RKO (cell line): ENCODE measurements around the gene UBR7.
A peak's percentile ranks its signal among the peaks of the same experiment; 100 is the strongest.

ENCODE experiments used
- DNase-seq: peaks from one replicate; pipeline ENCODE4 v3.0.0-alpha.2; 2016; ENCODE audit warnings: low spot score

The UBR7 gene

DNA sequence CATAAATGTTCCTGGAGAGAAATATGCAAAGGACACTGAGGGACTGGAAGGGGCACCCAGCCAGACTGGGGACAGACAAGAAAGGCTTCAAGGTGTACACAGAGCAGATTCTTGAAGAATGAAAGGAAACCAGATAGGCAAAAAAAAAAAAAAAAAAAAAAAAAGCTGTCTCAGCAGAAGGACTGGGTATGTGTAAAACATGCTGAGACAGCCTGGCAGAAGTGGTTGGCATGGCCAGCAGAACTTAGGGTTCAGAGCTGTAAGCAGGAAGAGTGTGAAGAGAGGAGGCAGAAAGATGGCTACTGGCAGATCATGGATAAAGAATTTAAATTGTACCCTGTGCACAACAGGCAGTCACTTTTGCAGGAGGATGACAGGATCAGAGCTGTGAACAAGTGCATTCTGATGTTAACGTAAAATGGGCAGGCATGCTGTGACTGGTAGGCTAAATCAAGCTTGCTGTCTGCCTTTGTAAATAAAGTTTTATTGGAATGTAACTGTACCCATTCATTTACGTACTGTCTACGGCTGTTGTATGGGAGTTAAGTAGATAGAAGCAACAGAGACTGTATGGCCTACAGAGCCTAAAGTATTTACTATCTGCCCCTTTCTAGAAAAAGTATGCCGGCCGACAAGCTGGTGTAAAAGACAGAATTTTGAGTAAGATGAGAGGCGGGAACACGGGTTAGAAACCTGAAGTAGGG lies 42.2 kb downstream of the UBR7 start:
- DNase-seq = no peak

GRCh38 chr14:93262446-93262845 lies 55.4 kb downstream of the UBR7 start:
- DNase-seq = no peak

GRCh38 chr14:93263416-93263815 lies 56.4 kb downstream of the UBR7 start:
- no peak for DNase-seq

DNA sequence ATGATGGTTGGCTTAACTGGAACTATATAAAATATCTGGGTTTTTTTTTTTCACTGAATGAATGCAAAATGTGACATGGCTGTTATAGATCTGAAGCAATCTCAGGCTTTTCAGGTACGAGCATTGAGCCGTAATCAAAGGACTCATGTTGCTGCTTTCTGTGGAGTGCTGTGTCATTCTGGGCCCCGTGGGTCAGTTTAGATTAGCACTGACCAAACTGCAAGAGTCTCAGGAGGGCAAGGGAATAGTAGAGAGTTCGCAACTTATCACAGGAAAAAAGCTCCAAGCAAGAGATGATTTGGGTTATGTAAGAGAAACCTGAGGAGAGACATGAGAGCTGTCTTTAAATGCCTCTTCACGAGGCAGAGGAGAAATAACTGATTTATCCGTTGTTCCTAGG lies 59.1 kb downstream of the UBR7 start:
- no peak for DNase-seq

- no peak for DNase-seq
Measured at GRCh38 chr14:93267149-93267711, 60.2 kb downstream of the UBR7 start.

DNA sequence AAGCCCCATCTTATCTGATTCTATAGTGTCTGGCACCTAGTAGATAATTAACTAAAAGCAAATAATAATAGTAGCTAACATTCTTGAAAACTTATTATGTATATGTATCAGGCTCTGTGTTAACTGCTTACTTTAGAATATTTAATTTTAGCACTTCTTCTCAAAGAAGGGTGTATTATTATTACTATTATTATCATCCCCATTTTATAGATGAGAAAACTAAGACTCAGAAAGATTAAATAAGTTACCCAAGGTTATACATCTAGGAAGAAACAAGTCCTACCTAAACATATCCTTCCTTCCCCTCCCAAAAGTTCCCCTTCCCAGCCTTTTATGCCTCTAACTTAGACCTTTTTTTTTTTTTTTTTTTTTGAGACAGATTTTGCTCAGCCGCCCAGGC lies 61.4 kb downstream of the UBR7 start:
- no peak for DNase-seq

DNA sequence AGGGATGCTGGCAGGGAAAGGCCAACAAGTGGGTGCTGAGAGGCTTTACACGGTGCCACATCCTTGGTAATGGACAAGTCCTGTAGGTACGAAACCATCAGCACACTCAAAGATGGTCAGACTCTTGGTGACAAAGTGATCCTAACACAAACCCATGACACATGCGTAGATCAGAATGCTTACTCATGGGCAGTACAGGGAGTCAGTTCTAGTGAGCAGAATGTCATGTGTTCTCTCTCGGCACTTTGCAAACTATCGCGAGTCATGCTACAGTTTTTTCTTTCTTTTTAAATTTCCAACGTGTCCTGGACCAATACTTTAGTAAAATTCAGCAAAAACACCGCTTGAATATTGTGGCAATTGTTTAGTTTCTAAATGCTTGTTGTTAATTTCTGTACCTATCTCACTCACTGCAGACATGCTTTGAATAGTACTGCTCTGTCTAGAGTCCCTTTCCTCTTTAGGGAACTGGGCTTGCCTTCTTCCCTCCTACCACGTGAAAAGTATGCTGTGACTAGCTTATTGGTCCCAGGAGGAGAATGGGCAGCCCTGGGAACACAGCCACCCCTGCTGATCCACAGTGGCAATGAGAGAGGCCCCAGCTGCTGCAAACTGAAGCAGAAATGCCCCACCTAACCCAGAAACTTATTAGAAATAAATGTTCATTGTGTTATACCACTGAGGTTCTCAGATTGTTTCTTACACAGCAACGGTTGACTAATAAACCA lies 62.4 kb downstream of the UBR7 start:
- DNase-seq = peak; percentile 93

DNA sequence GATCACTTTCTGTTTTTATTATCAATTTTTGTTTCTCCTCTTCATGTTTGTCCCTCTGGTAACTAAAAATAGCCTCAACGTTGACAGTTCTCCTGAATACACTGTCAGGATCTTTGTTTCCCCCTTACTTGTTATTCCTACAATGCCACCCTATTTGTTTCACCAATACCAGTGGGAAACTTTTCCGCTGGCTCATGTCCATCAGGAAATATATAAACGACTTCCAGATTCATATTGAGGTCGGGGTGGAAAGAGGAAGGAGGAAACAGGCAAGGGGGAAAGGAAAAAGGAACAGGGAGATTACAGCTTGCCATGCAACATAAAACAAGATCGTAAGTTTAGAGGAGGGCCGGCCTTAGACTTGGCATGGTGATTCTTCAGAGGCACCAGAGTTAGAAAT lies 64.1 kb downstream of the UBR7 start:
- no peak for DNase-seq

DNA sequence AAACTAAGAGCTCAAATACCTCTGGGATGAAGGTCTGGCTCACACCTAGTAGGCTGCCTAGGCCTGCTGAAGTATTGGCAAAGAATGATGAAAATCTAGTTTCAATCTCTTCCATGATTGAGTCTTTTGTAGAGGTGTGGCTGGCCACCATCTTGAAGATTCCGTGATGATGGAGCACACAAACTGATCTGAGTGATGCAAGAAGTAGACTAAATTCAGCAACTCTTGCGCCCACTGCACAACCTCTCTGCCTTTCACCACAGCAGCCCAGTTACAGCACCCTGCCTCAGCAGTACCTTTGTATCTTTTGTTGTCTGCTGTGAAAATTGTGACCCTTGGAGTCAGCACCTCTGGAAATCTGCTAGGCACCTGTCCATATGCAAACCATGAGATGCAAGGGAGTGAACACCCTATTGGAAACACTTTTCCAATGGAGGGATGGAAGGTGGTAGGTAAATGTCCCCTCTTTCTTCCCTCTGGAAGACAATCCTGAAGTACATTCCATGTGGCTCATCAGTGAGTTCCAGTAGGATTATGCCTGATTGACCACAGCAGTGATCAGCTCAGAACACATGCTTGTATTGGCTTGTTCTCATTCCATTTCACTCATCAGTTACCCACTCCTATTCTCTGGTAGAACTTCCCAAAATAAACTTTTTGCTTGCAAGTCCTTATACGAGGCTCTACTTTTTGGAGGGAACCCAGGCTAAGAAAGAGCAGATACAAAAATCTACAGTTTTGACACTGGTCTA lies 67.2 kb downstream of the UBR7 start:
- DNase-seq = no peak

GRCh38 chr14:93276031-93276716 lies 69.1 kb downstream of the UBR7 start:
- no peak for DNase-seq
